Colonic mucosa (tissue), 4 donors: ENCODE measurements around the gene CD9. TPM values are rescaled to one million over a fixed set of nuclear protein-coding genes. Genes with fewer than 3 reads are reported as not detected.

Experiments
- DNase-seq: peaks from one replicate; pipeline ENCODE4 v3.0.0-alpha.2; 2020
- H3K27ac ChIP-seq: fragments of 200-600 bp; one replicate; pipeline ENCODE4 v1.8.0; 2021
- H3K27me3 ChIP-seq: fragments of 200-600 bp; one replicate; pipeline ENCODE4 v1.8.0; 2021
- H3K36me3 ChIP-seq: fragments of 200-600 bp; one replicate; pipeline ENCODE4 v1.8.0; 2021
- H3K4me1 ChIP-seq: fragments of 200-600 bp; one replicate; pipeline ENCODE4 v1.8.0; 2021; ENCODE audit warnings: mild to moderate bottlenecking
- H3K4me3 ChIP-seq: fragments of 200-600 bp; one replicate; pipeline ENCODE4 v1.8.0; 2021
- H3K9ac ChIP-seq, 2 donors: one replicate each; pipeline ENCODE4 v1.7.0; 2013; ENCODE audit warnings: control low read depth in 2 of 2, low read depth in 2 of 2, low read length in 2 of 2
- H3K9me3 ChIP-seq: fragments of 200-600 bp; one replicate; pipeline ENCODE4 v1.8.0; 2021
- intact Hi-C: fragments of 100-400 bp; cut with DNase I; formaldehyde crosslinking; loops from one replicate; pipeline ENCODE4 v1.14.1; 2022
- total RNA-seq, 2 donors: library from RNA; stranded (reverse); fragmentation: NEBNext Ultra II Directional in 1 of 2; extraction: Animal tissue kit (Norgen Biotek cat#: 25700) in 1 of 2; gene quantifications; one replicate each; pipeline ENCODE4 v1.2.1, GENCODE V29; 2021
- TF ChIP-seq, protein P1 (sequence below): fragments of 200-600 bp; IDR thresholded peaks from one replicate; pipeline ENCODE4 v1.8.0; 2022; ENCODE audit warnings: antibody characterized with exemption, mild to moderate bottlenecking
- donor health status: healthy.
- donor health status: DM: no; HTN: no; CAD: no.
- donor health status: DM: no; HTN: no; CAD: no.

CD9 gene
- total RNA-seq, 2 donors from 2014 or later = 589 to 665 TPM

GRCh38 chr12:6198556-6198955 lies 1.6 kb upstream of the CD9 start:
- Histone ChIP-seq H3K36me3 (no peaks in the 10 kb centered on the region), H3K9me3 (no peaks in the 10 kb centered on the region), H3K9ac (peak overlapping the region; percentile 26 to 95), H3K4me3 (no peak overlapping the region), H3K27me3 (no peaks in the 10 kb centered on the region), H3K4me1 (peaks cover 10% of the 10 kb centered on the region), H3K27ac (peak overlapping the region; percentile 92)
- intact Hi-C loops = no loop called here
- TF ChIP-seq, protein P1, sequence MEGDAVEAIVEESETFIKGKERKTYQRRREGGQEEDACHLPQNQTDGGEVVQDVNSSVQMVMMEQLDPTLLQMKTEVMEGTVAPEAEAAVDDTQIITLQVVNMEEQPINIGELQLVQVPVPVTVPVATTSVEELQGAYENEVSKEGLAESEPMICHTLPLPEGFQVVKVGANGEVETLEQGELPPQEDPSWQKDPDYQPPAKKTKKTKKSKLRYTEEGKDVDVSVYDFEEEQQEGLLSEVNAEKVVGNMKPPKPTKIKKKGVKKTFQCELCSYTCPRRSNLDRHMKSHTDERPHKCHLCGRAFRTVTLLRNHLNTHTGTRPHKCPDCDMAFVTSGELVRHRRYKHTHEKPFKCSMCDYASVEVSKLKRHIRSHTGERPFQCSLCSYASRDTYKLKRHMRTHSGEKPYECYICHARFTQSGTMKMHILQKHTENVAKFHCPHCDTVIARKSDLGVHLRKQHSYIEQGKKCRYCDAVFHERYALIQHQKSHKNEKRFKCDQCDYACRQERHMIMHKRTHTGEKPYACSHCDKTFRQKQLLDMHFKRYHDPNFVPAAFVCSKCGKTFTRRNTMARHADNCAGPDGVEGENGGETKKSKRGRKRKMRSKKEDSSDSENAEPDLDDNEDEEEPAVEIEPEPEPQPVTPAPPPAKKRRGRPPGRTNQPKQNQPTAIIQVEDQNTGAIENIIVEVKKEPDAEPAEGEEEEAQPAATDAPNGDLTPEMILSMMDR = no peak
- DNase-seq = peak; percentile 40

DNA sequence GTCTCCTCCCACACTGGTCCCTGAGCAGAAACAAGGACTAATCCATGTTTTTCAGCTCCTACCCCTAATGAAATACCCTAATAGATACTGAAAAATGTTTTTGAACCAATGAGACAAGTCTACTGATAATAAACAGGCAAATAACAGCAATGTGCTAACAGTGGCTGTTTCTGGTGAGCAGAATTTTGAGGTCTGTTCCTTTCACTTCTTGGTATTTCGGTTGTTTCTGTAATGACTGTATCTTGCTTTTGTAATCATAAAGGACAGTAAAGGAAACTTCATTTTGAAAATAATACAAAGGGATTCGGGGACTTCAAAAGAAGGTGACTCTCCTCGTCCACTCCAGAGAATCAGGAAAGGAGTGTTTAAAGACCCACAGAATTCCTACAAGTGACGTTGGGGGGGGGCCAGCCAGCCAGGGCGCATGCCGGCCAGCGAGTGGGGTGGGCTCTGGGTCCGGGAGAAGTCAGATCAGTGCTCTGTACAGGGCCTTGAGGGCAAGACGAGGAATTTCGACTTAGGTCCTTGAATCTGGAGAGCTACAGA lies 1.1 kb upstream of the CD9 start:
- Histone ChIP-seq H3K27me3 (no peaks in the 10 kb centered on the region), H3K36me3 (no peaks in the 10 kb centered on the region), H3K27ac (peak overlapping the region; percentile 92), H3K4me1 (peaks cover 13% of the 10 kb centered on the region), H3K9ac (peak overlapping the region; percentile 32 to 95), H3K9me3 (no peaks in the 10 kb centered on the region), H3K4me3 (peak overlapping the region; percentile 69)
- intact Hi-C loops = no loop called here
- no peak for DNase-seq
- TF ChIP-seq, protein P1 = no peak

- H3K9me3 ChIP-seq = no peaks in the 10 kb centered on the region
- peak overlapping the region; percentile 69 for H3K4me3 ChIP-seq
- TF ChIP-seq, protein P1 = no peak
- H3K9ac ChIP-seq = peak overlapping the region; percentile 32 to 95
- H3K36me3 ChIP-seq = no peaks in the 10 kb centered on the region
- DNase-seq = peak; percentile 73
- intact Hi-C loops = loop anchor here (2.0 kb wide), 1 partner anchor 31 kb away; no protein-coding TSS in a partner anchor
- H3K4me1 ChIP-seq = peaks cover 19% of the 10 kb centered on the region
- no peaks in the 10 kb centered on the region for H3K27me3 ChIP-seq
- H3K27ac ChIP-seq = peak overlapping the region; percentile 92
Observed at GRCh38 chr12:6199531-6200255, 507 bp upstream of the CD9 start.

DNA sequence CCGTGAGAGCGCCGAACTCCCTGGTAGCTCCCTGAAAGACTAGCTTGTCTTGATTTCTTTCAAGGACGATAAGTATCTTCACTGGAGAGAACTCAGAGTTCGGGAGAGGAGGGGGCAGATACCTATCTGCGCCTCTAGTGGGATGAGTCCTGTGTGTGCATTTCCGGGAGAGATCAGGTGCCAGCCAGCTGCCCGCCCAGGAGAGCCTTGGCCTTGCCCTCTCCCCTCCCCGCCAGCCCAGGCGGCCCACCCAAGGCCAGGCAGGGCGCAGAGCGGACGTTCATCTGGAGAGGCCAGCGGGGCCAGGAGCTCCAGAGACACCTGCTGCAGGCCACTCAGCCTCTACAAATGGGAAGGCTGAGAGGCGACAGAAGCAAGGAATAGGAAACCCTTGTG lies 1.0 kb downstream of the CD9 start:
- Histone ChIP-seq H3K4me1 (peaks cover 27% of the 10 kb centered on the region), H3K27ac (peak overlapping the region; percentile 92), H3K27me3 (no peaks in the 10 kb centered on the region), H3K36me3 (no peaks in the 10 kb centered on the region), H3K9ac (peak overlapping the region; percentile 99 to 100), H3K4me3 (peak overlapping the region; percentile 69), H3K9me3 (no peaks in the 10 kb centered on the region)
- TF ChIP-seq, protein P1 = no peak
- intact Hi-C loops = loop anchor here (2.0 kb wide), 1 partner anchor 30 kb away; no protein-coding TSS in a partner anchor
- peak; percentile 85 for DNase-seq

DNA sequence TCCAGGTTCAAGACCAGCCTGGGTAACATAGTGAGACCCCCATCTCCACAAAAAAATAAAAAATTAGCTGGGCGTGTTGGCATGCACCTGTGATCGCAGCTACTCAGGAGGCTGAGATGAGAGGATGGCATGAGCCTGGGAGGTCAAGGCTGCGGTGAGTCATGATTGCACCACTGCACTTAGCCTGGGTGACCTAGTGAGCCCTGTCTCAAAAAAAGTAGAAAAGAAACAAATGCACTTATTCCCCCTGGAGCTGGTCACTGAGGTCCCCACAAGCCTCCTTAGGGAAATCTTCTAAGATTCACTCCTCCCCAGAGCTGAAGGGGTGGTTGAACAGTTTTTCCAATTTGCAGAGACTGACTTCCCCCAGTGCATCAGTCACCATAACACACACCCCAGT lies 1.6 kb downstream of the CD9 start:
- Histone ChIP-seq H3K9ac (peak overlapping the region; percentile 99 to 100), H3K4me3 (peak overlapping the region; percentile 69)

More for the DNA sequence above, 1.6 kb downstream of the CD9 start:
- H3K4me1 ChIP-seq = peaks cover 33% of the 10 kb centered on the region
- no peaks in the 10 kb centered on the region for H3K9me3 ChIP-seq
- peak; percentile 51 for DNase-seq
- peak overlapping the region; percentile 92 for H3K27ac ChIP-seq
- intact Hi-C loops = loop anchor here (2.0 kb wide), 1 partner anchor 29 kb away; no protein-coding TSS in a partner anchor
- H3K36me3 ChIP-seq = no peaks in the 10 kb centered on the region
- H3K27me3 ChIP-seq = no peaks in the 10 kb centered on the region
- TF ChIP-seq, protein P1 = no peak
